HS-27A (cell line): ENCODE measurements around the gene FOLR2.
"Not testable (repeated sequence)": the region's sequence is repeated elsewhere in the genome, so short reads cannot be mapped to it uniquely, and the experiment has no call there.

Experiments used
- DNase-seq: peaks from one replicate; pipeline ENCODE4 v3.0.0-alpha.2; 2012; ENCODE audit warnings: low read depth, missing footprints

The FOLR2 gene

DNA sequence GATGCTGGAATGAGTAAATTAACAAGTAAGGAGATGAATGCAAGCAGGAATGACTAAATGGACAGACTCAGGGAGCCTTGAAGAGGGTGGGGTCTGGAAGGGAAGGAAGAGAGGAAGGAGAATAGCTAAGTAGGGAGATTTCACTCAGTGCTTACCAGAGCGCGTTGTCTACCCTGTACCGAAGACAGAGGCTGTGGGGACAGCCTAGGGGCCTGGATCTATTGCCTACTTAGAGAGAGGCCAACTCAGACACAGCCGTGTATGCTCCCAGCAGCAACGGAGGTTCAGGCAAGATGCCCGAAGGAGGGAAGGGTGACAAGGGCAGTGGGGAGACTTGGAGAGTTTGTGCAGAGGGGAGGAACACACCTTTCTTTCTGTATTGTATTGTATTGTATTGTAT, at the start of gene FOLR2:
TSS of gene FOLR2 (plus strand) at position 157 of the 400 bp plus-strand sequence. CDS start 1,791 bp downstream, outside the sequence.
- no peak for DNase-seq

DNA sequence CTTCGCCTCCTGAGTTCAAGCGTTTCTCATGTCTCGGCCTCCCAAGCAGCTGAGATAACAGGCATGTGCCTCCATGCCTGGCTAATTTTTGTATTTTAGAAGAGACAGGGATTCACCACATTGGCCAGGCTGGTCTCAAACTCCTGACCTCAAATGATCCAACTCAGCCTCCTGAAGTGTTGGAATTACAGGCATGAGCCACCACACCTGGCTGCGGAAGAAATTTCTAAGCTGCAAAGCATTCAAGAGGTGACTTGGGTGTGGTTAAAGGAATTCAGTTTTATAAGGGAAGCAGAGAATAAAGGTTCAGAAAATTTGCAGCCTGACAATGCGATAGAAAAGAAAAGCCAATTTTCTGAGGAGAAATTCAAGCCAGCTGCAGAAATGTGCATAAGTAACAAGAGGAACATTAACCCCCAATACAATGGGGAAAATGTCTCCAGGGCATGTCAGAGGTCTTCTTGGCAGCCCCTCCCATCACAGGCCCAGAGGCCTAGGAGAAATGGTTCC, 47.5 kb upstream of the FOLR2 start:
- not testable (repeated sequence) for DNase-seq

DNA sequence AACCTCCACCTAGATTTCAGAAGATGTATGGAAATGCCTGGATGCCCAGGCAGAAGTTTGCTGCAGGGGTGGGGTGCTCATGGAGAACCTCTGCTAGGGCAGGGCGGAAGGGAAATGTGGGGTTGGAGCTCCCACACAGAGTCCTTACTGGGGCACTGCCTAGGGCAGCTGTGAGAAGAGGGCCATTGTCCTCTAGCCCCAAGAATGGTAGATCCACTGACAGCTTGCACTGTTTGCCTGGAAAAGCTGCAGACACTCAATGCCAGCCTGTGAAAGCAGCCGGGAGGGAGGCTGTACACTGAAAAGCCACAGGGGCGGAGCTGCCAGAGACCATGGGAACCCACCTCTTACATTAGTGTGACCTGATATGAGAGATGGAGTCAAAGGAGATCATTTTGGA, 46.8 kb upstream of the FOLR2 start:
- not testable (repeated sequence) for DNase-seq

DNA sequence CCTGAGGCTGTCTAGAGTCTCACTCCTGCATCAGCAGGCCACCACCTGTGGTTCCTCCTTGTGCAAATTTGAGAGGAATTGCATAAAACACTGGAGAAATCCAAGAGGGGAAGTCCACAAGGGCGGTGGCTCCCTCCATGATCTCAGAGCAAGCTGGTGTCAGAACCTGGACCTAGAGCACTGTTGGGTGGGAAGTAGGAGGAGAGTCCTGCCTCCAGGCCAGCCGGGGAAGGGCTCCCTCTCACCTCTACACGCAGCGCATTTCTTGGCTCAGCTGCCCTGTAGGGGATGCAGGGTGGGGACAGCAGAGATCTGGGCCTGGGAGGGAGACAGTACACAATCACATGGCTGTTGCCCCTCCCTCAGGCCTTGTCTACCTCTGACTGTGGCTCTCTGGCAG, 44.6 kb upstream of the FOLR2 start:
- DNase-seq: not testable (repeated sequence)

DNA sequence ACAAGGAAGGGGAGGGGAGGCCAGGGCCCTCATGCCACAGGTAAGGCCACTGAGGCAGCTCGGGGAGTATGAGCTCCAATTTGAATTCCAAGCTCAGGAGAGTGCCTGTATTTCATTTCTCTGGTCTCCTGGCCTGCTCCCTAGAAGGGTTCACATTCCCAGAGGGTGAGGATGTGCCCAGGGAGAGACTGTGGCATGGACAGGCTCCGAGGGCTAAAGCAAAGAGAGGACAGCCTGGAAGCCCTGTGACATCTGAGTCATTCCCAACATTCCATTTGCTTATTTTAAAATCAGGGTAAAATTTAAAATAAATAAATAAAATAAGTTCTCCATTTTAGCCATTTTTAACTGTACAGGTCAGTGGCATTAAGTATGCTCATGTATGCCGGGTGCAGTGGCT, 43.3 kb upstream of the FOLR2 start:
- no peak for DNase-seq

GRCh38 chr11:72174302-72175070, 42.1 kb upstream of the FOLR2 start:
- DNase-seq: no peak

DNA sequence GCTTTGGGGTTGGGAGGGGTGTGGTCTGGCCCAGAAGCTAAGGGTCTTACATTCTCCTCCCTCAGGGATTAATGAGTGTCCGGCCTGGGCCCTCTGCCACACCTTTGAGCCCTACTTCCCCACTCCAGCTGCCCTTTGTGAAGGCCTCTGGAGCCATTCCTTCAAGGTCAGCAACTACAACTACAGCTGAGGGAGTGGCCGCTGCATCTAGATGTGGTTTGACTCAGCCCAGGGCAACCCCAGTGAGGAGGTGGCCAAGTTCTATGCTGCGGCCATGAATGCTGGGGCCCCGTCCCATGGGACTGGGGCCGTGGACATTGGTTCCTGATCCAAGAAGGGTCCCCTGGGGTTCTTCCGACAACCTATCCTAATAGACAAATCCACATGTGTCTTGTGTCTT, 38.9 kb upstream of the FOLR2 start:
- no peak for DNase-seq

DNA sequence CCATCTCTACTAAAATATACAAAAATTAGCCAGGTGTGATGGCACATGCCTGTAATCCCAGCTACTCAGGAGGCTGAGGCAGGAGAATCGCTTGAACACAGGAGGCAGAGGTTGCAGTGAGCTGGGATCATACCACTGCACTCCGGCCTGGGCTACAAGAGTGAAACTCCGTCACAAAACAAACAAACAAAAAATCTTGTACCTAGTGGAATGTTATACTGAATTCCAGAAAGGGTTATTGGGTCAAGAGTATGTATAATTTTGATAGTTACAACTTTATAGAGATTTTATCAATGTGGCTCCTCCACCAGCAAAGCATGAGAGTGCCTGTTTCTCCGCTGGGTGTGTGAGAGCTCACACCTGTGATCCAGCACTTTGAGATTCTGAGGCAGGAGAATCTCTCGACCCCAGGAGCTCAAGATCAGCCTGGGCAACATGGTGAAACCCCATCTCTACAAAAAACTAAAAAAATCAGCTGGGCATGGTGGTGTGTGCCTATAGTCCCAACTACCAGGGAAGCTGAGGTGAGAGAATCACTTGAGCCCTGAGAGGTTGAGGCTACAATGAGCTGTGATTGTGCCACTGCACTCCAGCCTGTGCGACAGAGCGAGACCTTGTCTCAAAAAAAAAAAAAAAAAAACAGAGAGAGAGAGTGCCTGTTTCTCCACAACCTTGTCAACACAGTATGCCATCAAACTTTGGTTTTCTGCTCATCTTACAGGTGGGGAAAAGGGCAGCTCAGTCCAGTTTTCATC, 37.4 kb upstream of the FOLR2 start:
- DNase-seq: no peak

GRCh38 chr11:72179804-72180396, 36.7 kb upstream of the FOLR2 start:
- DNase-seq: no peak

GRCh38 chr11:72180892-72181552, 35.6 kb upstream of the FOLR2 start:
- not testable (repeated sequence) for DNase-seq

DNA sequence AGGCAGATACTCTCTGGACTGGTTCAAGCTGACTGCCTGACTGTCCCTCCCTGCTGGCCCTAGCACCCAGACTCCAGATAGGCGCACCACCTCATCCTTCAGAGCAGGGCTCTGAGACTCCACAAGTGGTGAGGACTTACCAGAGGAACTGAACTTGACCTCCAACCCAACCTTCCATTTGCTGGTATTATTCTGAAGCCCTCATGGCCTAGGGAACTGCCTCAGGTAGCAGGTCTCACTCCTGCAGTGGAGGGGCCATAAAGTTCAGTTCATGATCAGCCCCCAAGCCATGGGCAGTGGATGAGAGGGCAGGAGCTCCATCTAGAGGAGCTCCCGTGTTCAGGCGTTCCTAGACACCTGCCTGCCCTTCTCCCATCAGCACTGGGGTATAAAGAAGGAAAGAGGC, 35.0 kb upstream of the FOLR2 start:
- DNase-seq: not testable (repeated sequence)

- no peak for DNase-seq
Observed at GRCh38 chr11:72188267-72188666, 28.3 kb upstream of the FOLR2 start.

DNA sequence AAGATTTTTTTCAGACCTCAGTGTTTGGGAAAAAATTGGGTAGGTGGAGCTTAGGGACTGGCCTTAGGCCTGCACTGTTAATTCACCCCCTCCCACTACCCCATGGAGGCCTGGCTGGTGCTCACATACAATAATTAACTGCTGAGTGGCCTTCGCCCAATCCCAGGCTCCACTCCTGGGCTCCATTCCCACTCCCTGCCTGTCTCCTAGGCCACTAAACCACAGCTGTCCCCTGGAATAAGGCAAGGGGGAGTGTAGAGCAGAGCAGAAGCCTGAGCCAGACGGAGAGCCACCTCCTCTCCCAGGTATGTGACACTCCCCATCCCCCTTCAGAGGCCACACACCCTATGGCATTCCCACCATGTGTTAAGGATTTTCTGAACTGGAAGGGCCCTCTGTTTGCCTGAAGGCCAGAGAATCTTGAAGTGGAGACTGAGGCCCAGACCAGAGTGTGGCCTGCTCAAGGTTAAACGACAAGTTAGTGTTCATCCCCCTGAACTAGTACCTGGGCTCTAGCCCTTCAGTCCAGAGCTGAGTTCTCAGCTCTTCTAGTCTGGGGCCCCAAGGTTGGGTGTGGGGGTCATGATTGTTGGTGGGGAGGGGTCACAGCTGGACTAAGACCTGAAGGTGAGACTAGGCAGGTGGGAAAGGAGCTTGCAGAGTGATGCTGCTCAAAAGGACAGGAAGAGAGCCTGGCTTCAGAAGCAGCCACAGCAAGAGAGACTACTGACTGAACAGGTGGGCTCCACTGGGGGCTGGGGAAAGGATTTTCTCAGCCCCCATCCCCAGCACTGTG, 26.9 kb upstream of the FOLR2 start:
- DNase-seq: no peak

- no peak for DNase-seq
Observed at GRCh38 chr11:72190631-72191071, 25.9 kb upstream of the FOLR2 start.

- DNase-seq: no peak
Observed at GRCh38 chr11:72191961-72192381, 24.6 kb upstream of the FOLR2 start, which contains the start of gene FOLR1. FOLR1 (plus strand) TSS chr11:72192140; CDS start chr11:72192174, 34 bp downstream.

GRCh38 chr11:72195518-72196270, 20.9 kb upstream of the FOLR2 start:
- DNase-seq: no peak

DNA sequence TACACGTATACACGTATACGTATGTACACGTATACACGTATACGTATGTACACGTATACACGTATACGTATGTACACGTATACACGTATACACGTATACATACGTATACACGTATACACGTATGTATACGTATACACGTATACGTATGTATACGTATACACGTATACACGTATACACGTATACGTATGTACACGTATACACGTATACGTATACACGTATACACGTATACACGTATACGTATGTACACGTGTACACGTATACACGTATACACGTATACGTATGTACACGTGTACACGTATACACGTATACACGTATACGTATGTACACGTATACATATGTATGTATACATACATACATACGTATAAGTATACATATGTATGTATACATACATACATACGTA, 15.1 kb upstream of the FOLR2 start:
- not testable (repeated sequence) for DNase-seq

GRCh38 chr11:72202571-72202970, 14.0 kb upstream of the FOLR2 start:
- no peak for DNase-seq

DNA sequence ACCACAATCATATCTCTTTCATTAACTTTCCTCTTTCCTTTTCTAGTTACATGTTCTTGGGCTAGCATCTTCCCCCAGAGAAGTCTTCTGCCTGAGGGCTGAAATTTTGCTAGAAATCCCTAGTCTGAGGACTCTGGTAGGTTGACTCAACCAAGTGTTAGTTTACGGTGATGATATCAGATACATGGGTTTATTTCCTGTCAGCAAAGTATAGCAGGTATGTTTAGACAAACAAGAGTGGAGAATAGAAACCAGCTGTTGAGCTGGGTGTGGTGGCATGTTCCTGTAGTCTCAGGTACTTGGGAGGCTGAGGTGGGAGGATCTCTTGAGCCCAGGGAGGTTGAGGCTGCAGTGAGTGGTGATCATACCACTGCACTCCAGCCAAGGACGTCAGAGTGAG, 13.4 kb upstream of the FOLR2 start:
- no peak for DNase-seq

DNA sequence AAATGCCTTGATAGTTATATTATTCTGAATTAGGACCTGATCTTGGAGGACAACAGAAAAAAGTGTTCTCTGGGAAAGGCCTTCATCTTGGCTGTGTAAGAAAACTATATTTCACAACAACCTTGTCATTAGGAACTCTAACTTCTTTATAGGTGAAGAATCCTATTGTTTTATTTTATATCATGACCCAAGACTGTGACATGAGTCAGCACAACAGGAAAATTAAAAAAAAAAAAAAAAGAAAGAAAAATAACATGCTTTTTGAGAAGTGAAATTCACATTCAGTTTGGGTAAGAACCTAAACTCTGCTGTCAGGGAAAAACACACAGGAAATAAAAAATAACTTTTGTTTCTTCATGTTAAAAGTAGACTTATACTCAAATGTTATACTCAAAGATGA, 11.7 kb upstream of the FOLR2 start:
- DNase-seq: no peak
